ENCODE measurements around the gene FFAR1.

Gene FFAR1

GRCh38 chr19:35389192-35389861 lies 41.6 kb downstream of the FFAR1 start:
- DNase-seq (ENCODE audit: low read depth), result no peak

- DNase-seq (ENCODE audit: low read depth), result no peak
Measured at GRCh38 chr19:35392742-35393715, 45.3 kb downstream of the FFAR1 start.

GRCh38 chr19:35395382-35396199 lies 47.9 kb downstream of the FFAR1 start:
- no peak for DNase-seq (ENCODE audit: low read depth)

- no peak for DNase-seq (ENCODE audit: low read depth)
Measured at GRCh38 chr19:35396240-35396885, 48.7 kb downstream of the FFAR1 start.

GRCh38 chr19:35397064-35397463 lies 49.4 kb downstream of the FFAR1 start:
- no peak for DNase-seq (ENCODE audit: low read depth)

All from amniotic epithelial cell (primary cell).